8988T (cell line): ENCODE data around the gene FBXW10B.
"Not testable (repeated sequence)": the region's sequence is repeated elsewhere in the genome, so short reads cannot be mapped to it uniquely, and the experiment has no call there.

Source experiments
- DNase-seq: peaks from one replicate; pipeline ENCODE4 v3.0.0; 2011

FBXW10B gene

GRCh38 chr17:15619331-15620058 lies at the start of gene FBXW10B:
Gene FBXW10B, minus strand, starts transcription at chr17:15619704. Its CDS starts 192 bp downstream, at chr17:15619512.
- not testable (repeated sequence) for DNase-seq

DNA sequence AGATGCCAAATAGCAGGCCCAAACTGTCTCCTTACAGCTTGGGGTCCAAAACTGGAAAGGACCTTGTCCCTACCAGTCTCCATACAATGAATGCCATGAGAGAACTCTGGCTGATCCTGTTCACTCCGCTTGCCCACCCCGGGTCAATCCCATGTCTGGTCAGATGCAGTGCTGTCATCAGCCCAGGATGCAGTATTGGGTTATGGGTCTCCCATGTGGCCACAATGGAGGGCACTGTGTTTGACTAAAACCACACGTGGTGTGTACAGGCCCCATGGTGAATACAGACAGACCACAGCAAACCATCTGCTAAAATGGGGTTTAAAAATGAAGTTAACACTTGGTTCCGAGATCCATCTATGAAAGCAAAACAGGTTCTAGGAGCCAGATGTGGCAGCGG lies 44.2 kb upstream of the FBXW10B start:
- DNase-seq: no peak

GRCh38 chr17:15663176-15663575 lies 43.7 kb upstream of the FBXW10B start:
- no peak for DNase-seq

DNA sequence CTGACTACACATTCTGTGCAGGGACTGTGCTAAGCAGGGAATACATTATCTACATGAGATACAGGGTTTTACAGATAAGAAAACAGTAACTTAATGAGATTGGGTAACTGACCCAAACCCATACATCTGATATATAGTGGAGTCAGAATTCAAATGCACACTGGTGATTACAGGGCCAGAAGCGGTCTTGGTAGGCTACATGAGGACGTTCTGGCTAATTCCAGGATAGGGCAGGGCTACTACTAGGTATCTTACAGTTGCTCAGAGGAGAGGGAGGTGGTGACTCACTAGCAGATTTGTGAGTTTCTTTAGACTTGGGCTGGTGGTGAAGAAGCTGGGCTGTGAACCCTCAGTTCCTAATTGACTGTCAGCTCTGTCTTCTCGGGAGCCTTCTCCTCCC lies 43.2 kb upstream of the FBXW10B start:
- no peak for DNase-seq

GRCh38 chr17:15660077-15660476 lies 40.6 kb upstream of the FBXW10B start:
- no peak for DNase-seq

DNA sequence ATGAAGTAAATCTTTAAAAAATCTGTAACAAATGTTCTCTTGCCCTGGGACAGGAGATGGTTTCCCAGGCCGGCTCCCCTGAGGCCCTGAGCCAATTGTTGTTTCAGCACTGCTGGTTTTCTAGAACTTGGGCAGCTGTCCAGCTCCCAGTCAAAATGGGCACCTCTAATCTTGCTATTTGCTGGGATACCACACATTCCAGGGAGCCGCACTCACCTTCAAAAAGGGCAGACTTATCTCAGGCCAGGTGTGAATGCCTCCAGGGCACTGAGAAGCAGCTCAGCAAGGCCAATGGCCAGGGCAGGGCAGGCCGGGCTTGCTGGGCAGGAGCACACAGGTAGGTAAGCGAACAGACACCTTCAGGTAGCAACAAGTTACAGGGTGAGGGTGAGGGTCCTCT lies 40.2 kb upstream of the FBXW10B start:
- no peak for DNase-seq

DNA sequence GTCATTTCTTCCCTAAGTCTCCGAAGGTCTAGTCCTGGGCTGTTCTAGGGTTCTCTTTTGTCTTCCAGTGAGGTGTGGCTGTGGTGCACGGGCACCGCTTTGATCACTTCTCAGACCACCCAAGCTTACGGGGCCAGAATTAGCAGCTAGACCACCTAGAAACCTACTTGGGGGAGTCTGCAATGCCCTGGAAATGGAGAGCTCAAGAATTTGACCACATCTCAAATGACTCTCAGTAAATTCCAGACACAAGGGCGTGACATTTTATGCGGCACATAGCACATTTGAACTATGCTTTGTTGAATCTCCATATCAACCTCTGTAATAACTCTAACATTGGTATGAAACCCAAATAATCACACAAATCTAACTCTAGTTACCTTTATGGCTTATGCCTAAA lies 39.7 kb upstream of the FBXW10B start:
- no peak for DNase-seq

DNA sequence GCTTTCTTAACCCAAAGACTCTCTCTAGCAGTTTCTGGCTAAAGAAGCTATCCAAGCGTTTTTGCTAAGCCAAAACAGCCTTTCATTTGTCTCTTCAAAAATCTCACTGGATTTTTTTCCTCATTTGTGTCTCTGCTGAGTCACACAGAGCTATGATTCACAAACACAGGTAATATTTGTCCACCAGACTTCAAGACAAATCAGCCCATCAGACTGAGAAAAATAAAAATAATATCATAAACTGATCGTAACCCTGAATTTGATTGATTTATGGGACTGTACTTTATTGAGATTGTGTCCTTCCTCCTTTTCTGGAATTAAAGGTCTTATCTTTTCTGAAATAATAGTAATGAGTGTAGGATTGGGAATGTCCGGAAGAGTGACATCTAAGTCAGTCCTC lies 38.8 kb upstream of the FBXW10B start:
- DNase-seq: no peak

DNA sequence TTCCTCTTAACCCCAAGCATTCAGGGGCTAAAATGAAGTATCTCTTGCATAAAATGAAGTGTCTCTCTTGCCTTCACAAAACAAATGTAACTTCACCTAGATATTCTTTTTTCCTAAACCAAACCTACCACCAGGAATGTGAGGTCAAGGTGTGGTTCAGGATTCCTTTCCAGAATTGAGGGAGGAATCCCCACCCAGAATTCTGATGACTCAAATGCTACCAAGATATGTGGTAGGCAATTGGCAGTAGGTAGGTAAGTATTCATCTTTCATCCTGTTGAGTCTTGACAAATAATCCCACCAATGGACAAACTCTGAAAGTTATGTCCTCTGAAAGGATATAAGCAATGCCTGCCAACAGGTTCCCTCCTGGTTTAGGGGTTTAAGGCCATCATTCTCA lies 38.4 kb upstream of the FBXW10B start:
- DNase-seq: no peak

DNA sequence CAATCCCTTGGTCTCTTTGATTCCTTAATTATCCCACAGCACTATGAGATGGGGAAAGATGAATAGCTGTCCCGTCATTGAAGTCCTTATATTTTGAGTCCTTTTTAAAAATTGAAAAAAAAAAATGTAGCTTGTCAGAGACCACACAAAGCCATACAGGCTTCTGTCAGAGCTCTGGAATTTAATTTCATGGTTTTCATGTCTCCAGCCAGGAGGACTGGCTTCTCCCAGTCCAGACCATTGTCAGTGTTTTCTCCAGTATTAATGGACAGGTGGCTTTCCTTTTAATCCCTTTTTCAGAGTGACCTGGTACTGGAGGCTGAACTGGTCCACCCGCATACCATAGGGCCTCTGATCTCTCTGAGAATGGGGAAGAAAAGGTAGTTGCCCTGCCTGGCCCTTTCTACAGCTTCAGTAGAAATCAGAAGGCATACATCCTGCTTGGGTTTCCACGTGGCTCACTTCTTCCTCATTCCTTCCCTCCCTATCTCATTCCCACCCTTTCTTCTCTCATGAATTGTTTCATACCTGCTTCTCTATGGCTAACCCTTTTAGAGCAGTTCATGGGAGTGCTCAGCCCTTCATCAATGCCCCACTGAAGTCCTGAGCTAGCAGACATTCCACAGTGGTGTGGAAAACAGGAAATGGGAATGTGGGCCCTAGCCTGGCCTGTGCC lies 35.5 kb upstream of the FBXW10B start:
- no peak for DNase-seq

DNA sequence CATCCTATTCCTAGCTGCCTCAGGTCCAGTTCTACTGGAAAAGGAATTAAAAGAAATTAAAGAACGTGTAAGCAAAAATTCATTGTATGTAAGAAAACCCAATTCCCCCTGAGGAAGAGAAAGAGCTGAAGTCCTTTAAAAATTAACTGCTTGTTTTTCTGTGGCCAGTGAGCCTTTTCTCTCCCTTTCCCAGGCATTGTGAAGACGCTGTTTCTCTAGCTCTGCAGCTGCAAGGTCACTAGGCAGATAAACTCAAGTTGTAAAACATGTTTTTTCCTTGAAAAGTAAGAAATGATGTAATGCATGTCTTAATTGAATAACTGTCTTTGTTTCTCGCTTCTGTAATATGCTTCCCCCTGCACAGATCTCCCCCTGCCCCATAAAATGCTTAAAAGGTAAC lies 34.9 kb upstream of the FBXW10B start:
- not testable (repeated sequence) for DNase-seq

DNA sequence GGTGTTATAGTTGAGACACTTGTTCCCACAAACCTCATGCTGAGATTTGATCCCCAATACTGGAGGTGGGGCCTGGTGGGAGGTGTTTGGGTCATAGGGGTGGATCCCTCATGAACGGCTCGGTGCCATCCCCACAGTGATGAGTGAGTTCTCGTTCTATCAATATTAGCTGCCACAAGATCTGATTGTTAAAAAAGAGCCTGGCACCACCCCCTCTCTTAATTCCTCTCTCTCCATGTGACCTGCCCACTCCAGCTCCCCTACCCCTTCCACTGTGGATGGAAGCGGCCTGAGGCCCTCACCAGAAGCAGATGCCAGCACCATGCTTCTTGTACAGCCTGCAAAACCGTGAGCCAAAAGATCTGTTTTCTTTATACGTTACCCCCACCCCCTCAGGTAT lies 33.5 kb upstream of the FBXW10B start:
- DNase-seq: no peak

DNA sequence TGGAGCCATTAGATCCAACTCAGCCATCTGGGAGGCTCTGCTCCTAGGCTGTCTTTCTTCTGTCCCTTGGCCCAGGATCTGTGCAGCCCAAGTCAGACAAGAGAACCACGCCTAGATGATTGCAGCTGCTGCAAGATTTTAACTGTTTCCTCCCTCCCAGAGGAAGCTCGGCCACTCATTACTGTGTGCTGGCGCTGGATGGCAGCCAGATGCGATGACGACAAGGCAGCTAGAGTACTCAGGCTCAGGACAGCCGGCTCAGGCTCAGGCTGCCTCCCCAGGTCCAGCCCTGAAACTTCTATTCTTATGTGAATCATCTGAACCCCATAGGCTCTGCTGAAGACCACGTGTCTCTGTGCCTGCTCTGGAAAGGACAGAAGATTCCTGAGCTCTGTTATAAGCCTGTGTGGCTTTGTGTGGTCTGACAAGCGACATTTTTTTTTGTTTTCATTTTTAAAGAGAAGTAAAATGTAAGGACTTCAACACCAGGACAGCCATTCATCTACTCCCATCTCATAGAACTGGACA lies 32.1 kb upstream of the FBXW10B start:
- DNase-seq: peak; percentile 53

DNA sequence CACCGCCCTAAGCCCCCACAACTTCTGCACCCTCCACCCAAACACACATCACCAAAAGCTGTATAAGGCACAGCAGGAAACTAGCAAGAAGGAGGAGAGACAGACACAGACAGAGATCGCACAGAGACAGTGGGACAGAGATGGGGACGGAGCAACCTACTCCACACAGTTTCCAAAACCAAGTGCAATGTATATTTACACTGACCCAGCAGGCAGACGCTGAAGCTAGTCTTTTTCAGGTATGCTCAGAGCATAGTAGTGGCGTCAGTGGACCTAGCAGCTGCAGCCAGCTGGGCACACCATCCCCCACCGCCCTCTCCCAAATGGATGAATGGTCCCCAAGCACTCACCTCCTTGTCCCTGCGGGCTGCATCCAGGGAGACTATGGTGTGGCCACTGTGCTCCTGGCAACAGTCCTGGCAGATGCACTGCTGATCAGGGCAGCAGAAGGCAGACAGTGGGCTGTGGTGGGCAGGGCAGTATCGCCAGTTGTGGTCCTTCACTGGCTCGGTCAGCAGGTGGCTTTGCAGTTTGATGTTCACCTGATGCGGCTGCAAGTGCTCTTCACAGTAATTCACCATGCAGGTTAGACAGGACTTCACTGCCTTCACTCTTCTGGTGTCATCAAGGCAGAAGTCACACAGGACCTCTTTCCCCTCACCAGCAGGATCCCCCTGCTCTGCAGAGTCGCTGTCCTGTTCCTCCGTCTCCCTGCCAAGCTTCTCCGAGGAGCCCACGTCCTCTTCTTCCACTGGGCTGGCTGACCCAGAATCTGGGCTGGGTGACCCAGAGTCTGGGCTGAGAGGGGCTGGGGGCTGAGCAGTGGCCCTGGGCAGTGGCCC lies 31.5 kb upstream of the FBXW10B start:
- DNase-seq: no peak

- no peak for DNase-seq
Observed at GRCh38 chr17:15649861-15650421, 30.4 kb upstream of the FBXW10B start.

GRCh38 chr17:15648386-15648785 lies 28.9 kb upstream of the FBXW10B start:
- no peak for DNase-seq

DNA sequence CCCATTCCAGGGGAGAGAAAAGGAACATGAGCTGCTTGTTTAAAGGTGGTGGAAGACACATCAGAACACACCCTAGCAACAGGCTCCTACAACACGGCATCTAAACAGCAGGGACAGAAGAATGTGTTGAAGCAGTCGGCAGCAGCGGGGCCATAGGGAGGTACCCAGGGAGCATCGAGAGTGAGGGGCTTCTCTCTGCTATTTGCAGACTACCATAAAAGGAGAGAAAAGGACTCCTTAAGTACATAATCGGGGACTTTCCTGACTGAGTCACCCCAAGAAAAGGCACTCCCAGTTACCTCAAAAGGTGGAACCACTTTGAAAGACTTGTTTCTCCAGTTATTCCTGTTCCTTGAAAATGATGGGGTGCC lies 26.4 kb upstream of the FBXW10B start:
- DNase-seq: not testable (repeated sequence)

GRCh38 chr17:15645099-15645941 lies 25.8 kb upstream of the FBXW10B start:
- DNase-seq: not testable (repeated sequence)

- not testable (repeated sequence) for DNase-seq
Observed at GRCh38 chr17:15642505-15643251, 23.2 kb upstream of the FBXW10B start.

GRCh38 chr17:15642014-15642413 lies 22.5 kb upstream of the FBXW10B start:
- not testable (repeated sequence) for DNase-seq

GRCh38 chr17:15630930-15631453 lies 11.5 kb upstream of the FBXW10B start:
- not testable (repeated sequence) for DNase-seq
